ENCODE results near the gene WARS2.
"Not testable (repeated sequence)": the region's sequence is repeated elsewhere in the genome, so short reads cannot be mapped to it uniquely, and the experiment has no call there.

The WARS2 gene

DNA sequence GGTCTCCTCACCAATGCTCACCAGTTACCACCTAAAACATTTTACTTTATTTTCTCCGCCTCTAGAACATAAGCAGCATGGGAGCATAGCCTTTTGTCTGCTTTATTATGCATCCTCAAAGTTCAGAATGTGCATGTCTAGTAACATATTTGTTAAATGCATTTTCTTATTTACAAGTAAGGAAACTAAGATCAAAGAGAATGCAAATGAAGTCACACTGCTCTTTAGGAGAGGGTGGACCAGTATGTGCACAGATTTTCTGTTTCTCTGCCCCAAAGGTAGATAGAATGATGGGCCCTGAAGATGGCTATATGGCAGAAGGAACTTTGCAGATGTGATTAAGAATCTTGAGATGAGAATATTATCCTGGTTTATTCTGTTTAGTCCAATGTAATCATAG, 9.7 kb upstream of the WARS2 start:
- TF ChIP-seq ZNF274 (IDR thresholded peaks at IDR 0.05; ENCODE audit: low read depth, low read length) = no peak
- H3K4me3 ChIP-seq (ENCODE audit: low read length) = no peak overlapping the region

DNA sequence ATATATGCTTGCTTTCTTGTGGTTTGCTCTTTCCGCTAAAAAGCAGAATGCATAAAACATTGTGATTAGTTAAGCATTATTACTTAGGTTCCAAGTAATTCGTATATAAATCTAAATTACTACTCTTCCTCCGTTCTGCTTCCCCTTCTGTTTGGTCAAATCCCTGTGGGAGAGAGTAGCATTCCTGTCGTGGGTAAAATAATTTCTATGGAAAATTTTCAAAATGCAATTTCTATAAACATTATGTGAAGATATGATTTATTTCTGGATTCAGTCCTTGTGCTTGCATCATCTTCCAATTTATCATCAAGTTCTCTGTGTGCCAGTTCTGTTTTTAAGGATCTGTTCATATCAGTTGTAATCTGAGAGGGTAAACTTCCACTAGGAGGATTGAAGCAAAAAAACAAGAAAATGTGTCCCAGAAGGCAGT, 7.2 kb upstream of the WARS2 start:
- no peak overlapping the region for H3K4me3 ChIP-seq (ENCODE audit: low read length)
- TF ChIP-seq ZNF274 (IDR thresholded peaks at IDR 0.05; ENCODE audit: low read depth, low read length) = no peak

DNA sequence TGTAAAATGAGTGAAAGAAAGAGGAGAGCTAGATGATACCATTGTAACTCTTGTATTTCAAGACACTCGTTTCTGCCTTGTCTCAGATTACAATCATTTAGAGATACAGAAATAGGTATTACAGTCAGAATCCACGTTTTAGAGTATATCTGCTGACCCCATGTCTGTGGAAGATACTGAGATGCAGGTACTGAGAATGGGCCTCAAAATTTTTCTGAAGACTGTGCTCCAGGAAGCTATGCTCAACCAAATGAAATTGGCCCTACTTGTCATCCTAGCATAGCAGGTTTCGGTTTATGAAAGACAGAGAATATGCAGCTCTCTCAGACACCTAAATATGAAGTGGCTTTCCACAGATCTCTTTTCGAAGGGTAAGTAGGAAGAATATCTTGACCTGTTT, 6.0 kb upstream of the WARS2 start:
- TF ChIP-seq ZNF274 (IDR thresholded peaks at IDR 0.05; ENCODE audit: low read depth, low read length) = no peak
- no peak overlapping the region for H3K4me3 ChIP-seq (ENCODE audit: low read length)

DNA sequence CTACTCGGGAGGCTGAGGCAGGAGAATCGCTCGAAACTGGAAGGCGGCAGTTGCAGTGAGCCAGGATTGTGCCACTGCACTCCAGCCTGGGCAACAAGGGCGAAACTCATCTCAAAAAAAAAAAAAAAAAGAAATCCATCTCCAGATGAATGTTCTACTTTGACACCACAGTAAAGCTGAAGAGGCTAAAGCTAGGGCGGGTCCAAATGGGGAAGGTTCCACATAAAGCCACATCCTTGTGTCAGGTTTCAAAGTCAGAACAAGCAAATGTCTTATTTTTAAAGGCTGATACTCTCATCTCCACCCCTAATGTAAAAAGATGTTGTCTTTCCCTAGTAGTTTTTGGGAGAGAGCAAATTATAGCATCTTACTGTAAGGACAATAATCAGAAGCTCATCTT, 4.4 kb upstream of the WARS2 start:
- no peak overlapping the region for H3K4me3 ChIP-seq (ENCODE audit: low read length)
- TF ChIP-seq ZNF274 (IDR thresholded peaks at IDR 0.05; ENCODE audit: low read depth, low read length) = no peak

DNA sequence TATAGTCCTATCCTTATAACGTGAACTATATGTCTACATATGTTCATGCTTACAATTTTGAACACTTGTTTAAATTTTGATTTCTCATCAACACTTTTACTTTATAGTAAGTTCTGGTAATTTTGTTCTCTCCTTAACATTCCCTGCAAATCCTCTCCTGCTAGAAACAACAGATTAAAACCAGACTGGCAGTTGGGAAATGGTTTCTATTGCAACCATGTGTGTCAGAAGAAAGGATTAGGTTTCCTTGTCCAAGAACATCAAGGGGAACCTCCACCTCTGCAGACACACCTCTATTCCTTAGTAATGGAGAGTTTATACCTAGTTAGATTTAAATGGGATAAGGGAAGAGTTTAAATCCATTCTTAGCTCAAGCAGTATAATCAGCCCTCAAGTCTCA, 3.3 kb upstream of the WARS2 start:
- TF ChIP-seq ZNF274 (IDR thresholded peaks at IDR 0.05; ENCODE audit: low read depth, low read length) = no peak
- no peak overlapping the region for H3K4me3 ChIP-seq (ENCODE audit: low read length)

GRCh38 chr1:119141660-119142059, 1.2 kb upstream of the WARS2 start:
- no peak for TF ChIP-seq ZNF274 (IDR thresholded peaks at IDR 0.05; ENCODE audit: low read depth, low read length)
- H3K4me3 ChIP-seq (ENCODE audit: low read length) = no peak overlapping the region; the same call in 1 of the 2 replicates

DNA sequence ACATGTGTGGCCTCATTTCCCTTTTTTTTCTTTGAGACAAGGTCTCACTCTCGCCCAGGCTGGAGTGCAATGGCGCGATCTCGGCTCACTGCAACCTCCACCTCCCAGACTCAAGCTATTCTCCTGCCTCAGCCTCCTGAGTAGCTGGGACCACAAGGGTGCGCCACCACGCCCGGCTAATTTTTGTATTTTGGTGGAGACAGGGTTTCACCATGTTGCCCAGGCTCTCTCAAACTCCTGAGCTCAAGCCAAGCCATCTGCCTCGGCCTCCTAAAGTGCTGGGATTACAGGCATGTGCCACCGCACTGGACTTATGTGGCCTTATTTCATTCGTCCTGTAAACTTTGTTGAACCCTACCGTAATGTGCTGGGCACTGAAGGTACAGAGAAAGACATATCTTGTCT, 569 bp upstream of the WARS2 start:
- H3K4me3 ChIP-seq (ENCODE audit: low read length) = peak overlapping the region; percentile 70
- no peak for TF ChIP-seq ZNF274 (IDR thresholded peaks at IDR 0.05; ENCODE audit: low read depth, low read length)

GRCh38 chr1:119139857-119140176, 636 bp downstream of the WARS2 start:
- H3K4me3 ChIP-seq (ENCODE audit: low read length) = peak overlapping the region; percentile 70
- no peak for TF ChIP-seq ZNF274 (IDR thresholded peaks at IDR 0.05; ENCODE audit: low read depth, low read length)

DNA sequence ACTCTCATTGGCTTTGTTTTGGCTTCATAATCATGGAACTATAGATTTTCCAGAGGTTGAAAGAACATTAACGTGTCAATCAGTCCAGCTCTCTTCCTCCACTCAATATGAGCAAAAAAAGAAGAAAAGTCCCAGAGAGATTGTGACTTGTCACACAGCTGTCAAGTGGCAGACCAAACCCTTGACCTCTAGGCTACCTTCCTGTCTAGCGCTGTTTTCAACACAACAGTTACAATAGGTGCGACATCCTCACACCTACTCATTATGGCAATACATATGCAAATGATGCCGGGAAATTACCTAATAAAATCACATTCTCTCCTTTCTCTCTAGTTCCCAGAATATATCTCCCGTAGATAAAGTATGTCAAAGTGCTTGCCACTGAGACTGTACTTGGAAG, 1.1 kb downstream of the WARS2 start:
- peak overlapping the region; percentile 70 for H3K4me3 ChIP-seq (ENCODE audit: low read length)
- TF ChIP-seq ZNF274 (IDR thresholded peaks at IDR 0.05; ENCODE audit: low read depth, low read length) = no peak

- H3K4me3 ChIP-seq (ENCODE audit: low read length) = no peak overlapping the region
- no peak for TF ChIP-seq ZNF274 (IDR thresholded peaks at IDR 0.05; ENCODE audit: low read depth, low read length)
These were observed 4.1 kb downstream of the WARS2 start for GRCh38 chr1:119136401-119136800.

DNA sequence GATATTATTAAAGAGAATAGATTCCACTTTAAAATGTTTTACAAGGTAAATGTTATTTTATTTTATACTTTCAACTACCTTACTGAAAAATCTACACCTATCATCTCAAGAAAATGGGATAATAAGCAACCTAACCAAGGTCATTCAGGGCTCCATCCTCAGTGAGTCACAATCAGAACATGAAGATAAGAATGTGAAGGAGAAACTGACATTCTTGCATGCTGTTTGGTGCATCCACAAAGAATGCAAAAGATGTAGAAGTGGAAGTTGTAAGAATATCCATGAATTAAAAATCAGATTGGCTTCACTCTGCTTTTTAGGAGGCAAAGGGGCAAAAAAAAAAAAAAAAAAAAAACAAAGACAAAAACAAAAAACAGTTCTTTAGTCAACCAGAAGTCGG, 6.5 kb downstream of the WARS2 start:
- no peak for TF ChIP-seq ZNF274 (IDR thresholded peaks at IDR 0.05; ENCODE audit: low read depth, low read length)
- H3K4me3 ChIP-seq (ENCODE audit: low read length) = no peak overlapping the region

GRCh38 chr1:119132179-119132578, 8.3 kb downstream of the WARS2 start:
- no peak for TF ChIP-seq ZNF274 (IDR thresholded peaks at IDR 0.05; ENCODE audit: low read depth, low read length)
- H3K4me3 ChIP-seq (ENCODE audit: low read length) = no peak overlapping the region

DNA sequence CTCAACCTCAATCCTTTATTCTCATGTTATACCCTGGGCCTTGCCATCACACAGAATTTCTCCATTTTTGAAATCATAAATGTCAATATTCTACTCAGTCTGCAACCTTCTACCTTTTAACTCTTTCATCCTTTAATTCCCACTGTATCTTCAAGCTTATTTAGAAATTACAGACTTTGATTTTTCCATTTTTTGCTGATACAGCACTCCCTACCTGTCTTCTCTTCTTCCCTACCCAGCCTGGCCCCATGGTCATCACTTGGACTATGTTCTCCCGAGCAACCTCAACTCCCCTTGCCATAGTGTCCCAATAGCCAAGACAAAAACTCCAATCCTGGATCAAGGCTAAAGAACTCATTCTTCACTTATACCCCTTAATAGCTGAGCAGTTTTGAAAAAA, 14.6 kb downstream of the WARS2 start:
- TF ChIP-seq ZNF274 (IDR thresholded peaks at IDR 0.05; ENCODE audit: low read depth, low read length) = no peak
- no peak overlapping the region for H3K4me3 ChIP-seq (ENCODE audit: low read length)

DNA sequence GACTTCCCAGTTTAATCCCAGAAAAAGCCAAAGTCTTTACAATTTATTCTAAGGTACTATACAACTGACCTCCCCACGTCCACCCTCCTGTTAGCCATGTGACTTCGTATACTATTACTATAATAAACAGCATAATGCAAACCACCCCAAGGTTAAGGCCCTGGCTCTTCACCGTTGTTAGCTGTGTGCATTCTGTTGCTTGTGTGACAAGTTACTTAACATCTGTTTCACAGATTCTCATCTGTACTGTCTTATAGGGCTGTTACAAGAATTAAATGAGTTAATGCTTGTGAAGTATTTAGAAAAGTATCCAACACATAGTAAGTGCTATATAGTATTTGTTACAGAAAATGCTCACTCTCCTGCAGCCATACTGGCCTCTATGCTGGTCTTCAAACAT, 15.7 kb downstream of the WARS2 start:
- TF ChIP-seq ZNF274 (IDR thresholded peaks at IDR 0.05; ENCODE audit: low read depth, low read length) = no peak
- no peak overlapping the region for H3K4me3 ChIP-seq (ENCODE audit: low read length)

GRCh38 chr1:119121872-119122271, 18.6 kb downstream of the WARS2 start:
- not testable (repeated sequence) for H3K4me3 ChIP-seq (ENCODE audit: low read length)

DNA sequence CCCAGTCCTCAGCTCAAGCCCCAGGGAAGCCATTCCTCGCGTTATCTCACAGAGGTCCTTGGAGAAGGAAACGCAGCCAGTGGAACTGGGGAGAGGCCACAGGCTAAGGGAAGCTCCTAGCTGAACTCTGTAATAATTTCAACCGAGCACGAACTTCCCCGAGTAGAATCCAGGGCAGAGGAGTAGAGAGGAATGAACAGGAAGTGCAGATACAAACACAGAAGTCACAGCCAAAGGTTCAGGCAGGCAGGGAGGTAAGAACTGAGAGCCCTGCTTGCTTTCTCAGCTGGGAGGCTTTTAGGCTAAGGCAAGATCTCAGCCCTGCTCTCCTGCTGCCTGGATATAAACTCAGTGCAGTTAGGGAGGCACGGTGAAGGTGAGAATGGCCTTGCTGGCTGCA, 23.7 kb downstream of the WARS2 start:
- no peak for TF ChIP-seq ZNF274 (IDR thresholded peaks at IDR 0.05; ENCODE audit: low read depth, low read length)
- no peak overlapping the region for H3K4me3 ChIP-seq (ENCODE audit: low read length)

DNA sequence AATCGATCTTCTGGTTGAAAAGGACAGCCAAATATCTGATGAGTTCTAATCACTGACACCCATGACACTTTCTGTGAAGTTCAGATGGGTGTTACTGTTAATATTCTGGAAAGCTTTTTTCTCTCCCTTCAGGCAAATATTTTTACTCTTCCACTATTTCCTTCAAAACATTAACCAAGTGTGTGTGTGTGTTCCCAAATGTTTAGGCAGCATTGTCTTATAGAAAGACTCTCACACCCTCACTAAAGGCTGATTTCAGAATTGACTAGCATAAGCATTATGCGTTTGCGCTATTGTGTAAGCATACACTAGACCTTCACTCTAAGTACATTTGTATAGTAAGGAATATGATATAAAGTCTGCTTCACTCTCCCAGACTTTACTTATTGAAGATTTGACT, 24.7 kb downstream of the WARS2 start:
- TF ChIP-seq ZNF274 (IDR thresholded peaks at IDR 0.05; ENCODE audit: low read depth, low read length) = no peak
- no peak overlapping the region for H3K4me3 ChIP-seq (ENCODE audit: low read length)
